HG02943 (cell line): ENCODE measurements around the gene CCNY.

Experiments
- ATAC-seq: cut with Tn5 transposase; IDR thresholded peaks from one replicate; pipeline ENCODE4 v1.9.1; 2021; ENCODE audit warnings: mild to moderate bottlenecking, low read depth, moderate library complexity; ENCODE audit not compliant: unreplicated experiment

The CCNY gene

GRCh38 chr10:35542303-35542702, 206.0 kb downstream of the CCNY start:
- ATAC-seq = no peak

- ATAC-seq = no peak
Observed at GRCh38 chr10:35545079-35545657, 208.9 kb downstream of the CCNY start.

- ATAC-seq = no peak
Observed at GRCh38 chr10:35545878-35546590, 209.7 kb downstream of the CCNY start.

GRCh38 chr10:35546824-35547225, 210.5 kb downstream of the CCNY start:
- ATAC-seq = no peak

- ATAC-seq = no peak
Observed at GRCh38 chr10:35552650-35553342, 216.5 kb downstream of the CCNY start.

- ATAC-seq = no peak
Observed at GRCh38 chr10:35554036-35554435, 217.7 kb downstream of the CCNY start.

GRCh38 chr10:35554461-35555056, 218.2 kb downstream of the CCNY start:
- ATAC-seq = no peak

- ATAC-seq = no peak
Observed at GRCh38 chr10:35555962-35556930, 219.9 kb downstream of the CCNY start.

GRCh38 chr10:35558276-35558675, 222.0 kb downstream of the CCNY start:
- no peak for ATAC-seq

- ATAC-seq = no peak
Observed at GRCh38 chr10:35559416-35559815, 223.1 kb downstream of the CCNY start.

GRCh38 chr10:35561715-35562114, 225.4 kb downstream of the CCNY start:
- no peak for ATAC-seq

- ATAC-seq = no peak
Observed at GRCh38 chr10:35562427-35562826, 226.1 kb downstream of the CCNY start.

GRCh38 chr10:35563261-35563891, 227.1 kb downstream of the CCNY start:
- ATAC-seq = no peak

GRCh38 chr10:35564341-35564968, 228.1 kb downstream of the CCNY start:
- ATAC-seq = no peak

- ATAC-seq = no peak
Observed at GRCh38 chr10:35565602-35566081, 229.3 kb downstream of the CCNY start.

- ATAC-seq = no peak
Observed at GRCh38 chr10:35567951-35568350, 231.6 kb downstream of the CCNY start.

- no peak for ATAC-seq
Observed at GRCh38 chr10:35568483-35569015, 232.2 kb downstream of the CCNY start.

GRCh38 chr10:35569111-35569707, 232.9 kb downstream of the CCNY start:
- ATAC-seq = no peak

- ATAC-seq = no peak
Observed at GRCh38 chr10:35569836-35570235, 233.5 kb downstream of the CCNY start.
